Suprapubic skin (tissue), 4 donors: ENCODE results near the gene TBC1D14.

ENCODE experiments used
- POLR2A ChIP-seq, 2 donors: fragments of 450-650 bp; IDR thresholded peaks; one replicate each; pipeline ENCODE4 v1.6.1; 2017; ENCODE audit warnings: antibody characterized with exemption in 2 of 2, mild to moderate bottlenecking in 2 of 2, moderate library complexity in 2 of 2
- POLR2AphosphoS5 ChIP-seq, 3 donors: sonication (generic); formaldehyde crosslinking; IDR thresholded peaks; one replicate each; pipeline ENCODE4 v1.6.1; 2017; ENCODE audit warnings: antibody characterized with exemption in 3 of 3

- no peak for TF ChIP-seq POLR2A (IDR thresholded peaks at IDR 0.05)
- TF ChIP-seq POLR2AphosphoS5 (IDR thresholded peaks at IDR 0.05) = no peak
Measured at GRCh38 chr4:7027284-7027683, 117.7 kb downstream of the TBC1D14 start.
